K562 (cell line): Measurements from ENCODE around the gene NACA. TPM values are rescaled to one million over a fixed set of nuclear protein-coding genes. Genes with fewer than 3 reads are reported as not detected.
A peak's percentile ranks its signal among the peaks of the same experiment; 100 is the strongest.

Source experiments
- ARNT ChIP-seq, 2 experiments: fragments of 450-650 bp; IDR thresholded peaks; 2 replicates each; pipeline ENCODE4 v1.6.1; 2016; ENCODE audit warnings: mild to moderate bottlenecking in 1 of 2
- ATF1 ChIP-seq, 2 experiments: fragments of 450-650 bp in 1 of 2; IDR thresholded peaks; 2 replicates each; pipeline ENCODE4 v1.6.1; 2016; ENCODE audit warnings: missing compliant biosample characterization in 1 of 2, missing genetic modification characterization in 1 of 2
- CTCF ChIP-seq, 3 experiments: IDR thresholded peaks in 2 of 3; conservative IDR thresholded peaks in 1 of 3; 2 replicates each; pipeline ENCODE4 v1.5.1; 2011 to 2012; ENCODE audit warnings: low read length in 3 of 3, mild to moderate bottlenecking in 3 of 3, control low read depth in 2 of 3, improper control_type of control experiment in 1 of 3, inconsistent platforms in 1 of 3, low read depth in 1 of 3, mixed read lengths in 1 of 3, moderate library complexity in 1 of 3; ENCODE audit not compliant: insufficient read depth in 2 of 3
- ETS2 ChIP-seq: IDR thresholded peaks from 2 replicates; pipeline ENCODE4 v1.6.1; 2016; ENCODE audit warnings: borderline replicate concordance, missing genetic modification characterization, mild to moderate bottlenecking, moderate library complexity, missing compliant biosample characterization; ENCODE audit not compliant: poor library complexity, severe bottlenecking
- GABPA ChIP-seq: fragments of 200-800 bp; sonication (Bioruptor generic); conservative IDR thresholded peaks from 2 replicates; pipeline ENCODE4 v1.6.1; 2016; ENCODE audit warnings: low read depth, missing genetic modification characterization, missing compliant biosample characterization
- GATA2 ChIP-seq: sonication (generic); formaldehyde crosslinking; IDR thresholded peaks from 2 replicates; pipeline ENCODE4 v1.4.0; 2020; ENCODE audit warnings: mild to moderate bottlenecking, missing genetic modification reagents
- HDAC1 ChIP-seq, 2 experiments: fragments of 450-650 bp; IDR thresholded peaks; 2 replicates each; pipeline ENCODE4 v1.6.1; 2016 to 2017; ENCODE audit warnings: inconsistent platforms in 1 of 2, mild to moderate bottlenecking in 1 of 2, moderate library complexity in 1 of 2
- HDAC3 ChIP-seq: fragments of 450-650 bp; IDR thresholded peaks from 2 replicates; pipeline ENCODE4 v1.6.1; 2018; ENCODE audit warnings: borderline replicate concordance, mild to moderate bottlenecking, moderate library complexity; ENCODE audit not compliant: partially characterized antibody
- HOXB6 ChIP-seq: fragments of 250-450 bp; sonication (Bioruptor Pico); IDR thresholded peaks from 2 replicates; pipeline ENCODE4 v1.5.1; 2022; ENCODE audit warnings: mild to moderate bottlenecking, borderline replicate concordance
- JUND ChIP-seq, 2 experiments: IDR thresholded peaks; 2 replicates in 1 of 2; 3 replicates in 1 of 2; pipeline ENCODE4 v1.6.1; 2011; ENCODE audit warnings: borderline replicate concordance in 2 of 2, low read depth in 2 of 2, low read length in 2 of 2, improper control_type of control experiment in 1 of 2, missing biosample characterization in 1 of 2, missing genetic modification characterization in 1 of 2, missing genetic modification reagents in 1 of 2
- KAT7 ChIP-seq: sonication (generic); formaldehyde crosslinking; IDR thresholded peaks from 2 replicates; pipeline ENCODE4 v1.8.0; 2022; ENCODE audit warnings: missing genetic modification reagents, mild to moderate bottlenecking, borderline replicate concordance
- MCM3 ChIP-seq: fragments of 450-650 bp; IDR thresholded peaks from 2 replicates; pipeline ENCODE4 v1.6.1; 2016
- MEF2A ChIP-seq: IDR thresholded peaks from 2 replicates; pipeline ENCODE4 v1.6.1; 2011; ENCODE audit warnings: low read depth, mild to moderate bottlenecking, low read length, moderate library complexity; ENCODE audit not compliant: control insufficient read depth
- NEUROD1 ChIP-seq: fragments of 150-350 bp; IDR thresholded peaks from 2 replicates; pipeline ENCODE4 v1.6.1; 2014; ENCODE audit warnings: borderline replicate concordance, low read length, low read depth; ENCODE audit not compliant: partially characterized antibody
- NR2C2 ChIP-seq, 2 experiments: fragments of 200-800 bp in 1 of 2; sonication (Bioruptor generic) in 1 of 2; sonication (generic) in 1 of 2; formaldehyde crosslinking in 1 of 2; IDR thresholded peaks; 2 replicates each; pipeline versions ENCODE4 v1.6.1 to v1.8.0; 2016 to 2022; ENCODE audit warnings: mild to moderate bottlenecking in 1 of 2, missing compliant biosample characterization in 1 of 2, missing genetic modification characterization in 1 of 2, missing genetic modification reagents in 1 of 2
- STAG1 ChIP-seq: sonication (generic); formaldehyde crosslinking; IDR thresholded peaks from 2 replicates; pipeline ENCODE4 v1.5.0; 2020; ENCODE audit warnings: missing genetic modification reagents, borderline replicate concordance
- THRAP3 ChIP-seq: fragments of 450-650 bp; IDR thresholded peaks from 2 replicates; pipeline ENCODE4 v1.6.1; 2016; ENCODE audit warnings: mild to moderate bottlenecking, inconsistent platforms, borderline replicate concordance
- ZC3H11A ChIP-seq: IDR thresholded peaks from 2 replicates; pipeline ENCODE4 v1.6.1; 2012; ENCODE audit warnings: low read depth, low read length, improper control_type of control experiment
- ZNF224 ChIP-seq: sonication (generic); formaldehyde crosslinking; IDR thresholded peaks from 2 replicates; pipeline ENCODE4 v1.8.0; 2022; ENCODE audit warnings: mild to moderate bottlenecking, missing genetic modification reagents
- ZNF316 ChIP-seq: fragments of 450-650 bp; IDR thresholded peaks from 2 replicates; pipeline ENCODE4 v1.6.1; 2016
- ZNF408 ChIP-seq: fragments of 250-450 bp; sonication (Bioruptor Pico); IDR thresholded peaks from 2 replicates; pipeline ENCODE4 v1.4.0; 2020; ENCODE audit warnings: low read depth, mild to moderate bottlenecking, moderate library complexity
- ZNF431 ChIP-seq: sonication (generic); formaldehyde crosslinking; IDR thresholded peaks from 2 replicates; pipeline ENCODE4 v1.8.0; 2022; ENCODE audit warnings: mild to moderate bottlenecking, missing genetic modification reagents
- ZNF740 ChIP-seq, 3 experiments: fragments of 200-800 bp in 1 of 3; sonication (Bioruptor generic) in 1 of 3; sonication (generic) in 1 of 3; formaldehyde crosslinking in 1 of 3; IDR thresholded peaks; 2 replicates each; pipeline versions ENCODE4 v1.6.1 to v1.8.0; 2016 to 2022; ENCODE audit warnings: mild to moderate bottlenecking in 2 of 3, missing compliant biosample characterization in 2 of 3, missing genetic modification characterization in 2 of 3, missing genetic modification reagents in 1 of 3
- polyA plus RNA-seq, 8 experiments: library from polyadenylated mRNA; depleted of rRNA in 4 of 8; stranded (reverse) in 5 of 8; unstranded in 3 of 8; fragments of >200 nt; fragmentation: Nextera tagmentation in 2 of 8; fragmentation: Illumina TruSeq in 1 of 8; extraction: Ambion mirVana in 2 of 8; extraction: Trizol in 1 of 8; gene quantifications; 2 replicates each; pipeline versions ENCODE4 v1.2.1 to v1.2.3, GENCODE V29; 2011 to 2014; ENCODE audit warnings: inconsistent platforms in 1 of 8, missing spikeins in 1 of 8
- total RNA-seq, 7 experiments: library from RNA; depleted of rRNA in 6 of 7; stranded (reverse); fragments of >200 nt in 6 of 7; fragmentation: Illumina TruSeq in 2 of 7; extraction: Trizol in 2 of 7; gene quantifications; 2 replicates each; pipeline versions ENCODE4 v1.2.1 to v1.2.3, GENCODE V29; 2011 to 2021; ENCODE audit warnings: low replicate concordance in 1 of 7

The NACA gene
- total and polyA plus RNA-seq, 9 of the 15 experiments (the other 6 are each of a cell fraction or from before 2014, with no cell fraction given) = 1,030 to 2,416 (median 1,645) TPM

- TF ChIP-seq CTCF (IDR thresholded peaks at IDR 0.05 in 2 of 3, conservative IDR thresholded peaks at IDR 0.05 in 1 of 3; ENCODE audit: insufficient read depth in 2 of 3, low read depth in 1 of 3, low read length in 3 of 3) (no peak), ZNF740 (CRISPR knock-in tag; IDR thresholded peaks at IDR 0.05) (no peak), ZNF740 (tag; IDR thresholded peaks at IDR 0.05) (no peak), MCM3 (no peak), ZC3H11A (no peak), GATA2 (no peak), ZNF408 (CRISPR knock-in tag) (no peak), ZNF316 (no peak), STAG1 (CRISPR knock-in tag) (0 out of 2 replicates have a peak, but pooled peaks have one; percentile 43), HDAC3 (no peak), JUND (IDR thresholded peaks at IDR 0.05; ENCODE audit: borderline replicate concordance, low read depth, low read length) (no peak), JUND (tag; IDR thresholded peaks at IDR 0.05; ENCODE audit: borderline replicate concordance, low read depth, low read length) (no peak), NEUROD1 (no peak), ZNF224 (CRISPR knock-in tag) (no peak), ZNF431 (CRISPR knock-in tag) (no peak), ETS2 (tag) (no peak), KAT7 (CRISPR knock-in tag) (peak; percentile 77), ATF1 (CRISPR knock-in tag; IDR thresholded peaks at IDR 0.05) (no peak), ATF1 (tag; IDR thresholded peaks at IDR 0.05) (no peak), THRAP3 (no peak), ARNT (IDR thresholded peaks at IDR 0.05) (no peak), MEF2A (no peak), HOXB6 (CRISPR knock-in tag) (no peak), HDAC1 (IDR thresholded peaks at IDR 0.05) (peak in 1 of 2 experiments; percentile 52; a peak in 1 of 4 replicates), NR2C2 (CRISPR knock-in tag; IDR thresholded peaks at IDR 0.05) (0 out of 2 replicates have a peak, but pooled peaks have one; percentile 11), NR2C2 (tag; IDR thresholded peaks at IDR 0.05) (no peak), GABPA (tag) (no peak)
Measured at GRCh38 chr12:56687223-56688128, 37.6 kb downstream of the NACA start (continued).
